ENCODE data around the gene GARIN5A.

GRCh38 chr19:50431343-50432220, 45.1 kb downstream of the GARIN5A start:
- no peak for TF ChIP-seq POLR2AphosphoS5 (IDR thresholded peaks at IDR 0.05; ENCODE audit: low read depth, low read length)
- no peak for TF ChIP-seq CTCF (IDR thresholded peaks at IDR 0.05)

All from Panc1 (cell line).